ENCODE data around the gene GNAI3. TPM values are rescaled to one million over a fixed set of nuclear protein-coding genes. Genes with fewer than 3 reads are reported as not detected.

The GNAI3 gene
- total RNA-seq, 6 donors from 2014 or later, result 2.2 to 9.0 (median 6.0) TPM

DNA sequence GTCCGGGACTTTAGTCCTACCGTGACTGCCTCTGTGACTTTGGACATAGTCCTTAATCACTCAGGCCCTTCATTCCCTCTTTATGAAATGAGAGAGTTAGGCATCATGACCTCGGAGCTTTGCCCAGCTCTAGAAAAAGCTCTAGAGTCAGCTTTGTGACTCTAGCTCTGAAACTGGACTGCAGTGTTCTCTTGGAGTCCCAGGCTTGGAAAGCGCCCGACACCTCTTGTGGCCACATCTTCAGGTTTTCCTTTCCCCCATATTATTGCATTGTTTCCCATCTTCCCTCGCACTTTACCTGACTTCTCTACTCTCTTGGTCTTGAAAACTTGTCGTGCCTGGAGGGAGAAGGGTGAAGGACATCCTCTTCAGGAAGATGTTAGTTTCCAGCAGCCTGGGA, 26.4 kb upstream of the GNAI3 start:
- Histone ChIP-seq H3K36me3 (no peaks in the 10 kb centered on the region), H3K4me1 (no peaks in the 10 kb centered on the region), H3K9me3 (no peaks in the 10 kb centered on the region), H3K27ac (no peak overlapping the region), H3K27me3 (no peaks in the 10 kb centered on the region), H3K4me3 (no peak overlapping the region)
- ATAC-seq (ENCODE audit: low FRiP score in 2 of 2) (no peak), DNase-seq (no peak)
- TF ChIP-seq POLR2A (IDR thresholded peaks at IDR 0.05) (no peak), POLR2AphosphoS5 (IDR thresholded peaks at IDR 0.05) (no peak)
- TF ChIP-seq, protein P1, sequence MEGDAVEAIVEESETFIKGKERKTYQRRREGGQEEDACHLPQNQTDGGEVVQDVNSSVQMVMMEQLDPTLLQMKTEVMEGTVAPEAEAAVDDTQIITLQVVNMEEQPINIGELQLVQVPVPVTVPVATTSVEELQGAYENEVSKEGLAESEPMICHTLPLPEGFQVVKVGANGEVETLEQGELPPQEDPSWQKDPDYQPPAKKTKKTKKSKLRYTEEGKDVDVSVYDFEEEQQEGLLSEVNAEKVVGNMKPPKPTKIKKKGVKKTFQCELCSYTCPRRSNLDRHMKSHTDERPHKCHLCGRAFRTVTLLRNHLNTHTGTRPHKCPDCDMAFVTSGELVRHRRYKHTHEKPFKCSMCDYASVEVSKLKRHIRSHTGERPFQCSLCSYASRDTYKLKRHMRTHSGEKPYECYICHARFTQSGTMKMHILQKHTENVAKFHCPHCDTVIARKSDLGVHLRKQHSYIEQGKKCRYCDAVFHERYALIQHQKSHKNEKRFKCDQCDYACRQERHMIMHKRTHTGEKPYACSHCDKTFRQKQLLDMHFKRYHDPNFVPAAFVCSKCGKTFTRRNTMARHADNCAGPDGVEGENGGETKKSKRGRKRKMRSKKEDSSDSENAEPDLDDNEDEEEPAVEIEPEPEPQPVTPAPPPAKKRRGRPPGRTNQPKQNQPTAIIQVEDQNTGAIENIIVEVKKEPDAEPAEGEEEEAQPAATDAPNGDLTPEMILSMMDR (IDR thresholded peaks at IDR 0.05), result no peak
- 89 to 91% methylated on average over 7 of the region's 7 CpGs for WGBS, 2 donors

DNA sequence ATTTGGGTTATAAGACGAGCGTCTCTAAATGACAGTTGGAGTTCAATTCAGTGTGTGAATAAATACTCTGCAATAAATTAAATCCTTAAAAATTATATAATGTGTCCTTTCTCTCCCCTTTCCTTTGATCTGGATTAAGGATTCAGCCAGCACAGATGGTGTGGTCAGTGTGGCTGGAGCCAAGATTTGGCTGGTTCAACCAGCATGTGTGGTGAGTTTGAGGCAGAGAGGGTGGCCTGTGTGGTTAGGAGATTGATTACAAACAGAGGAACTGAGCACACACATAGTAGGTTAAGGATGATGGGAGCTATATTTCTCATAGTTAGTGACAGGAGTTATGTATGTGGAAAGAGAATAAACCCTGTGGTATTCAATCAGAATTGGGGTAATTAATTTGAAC, 24.7 kb upstream of the GNAI3 start:
- no peaks in the 10 kb centered on the region for H3K9me3 ChIP-seq
- no peak overlapping the region for H3K27ac ChIP-seq
- ATAC-seq (ENCODE audit: low FRiP score in 2 of 2) (no peak), DNase-seq (no peak)
- 92 to 93% methylated on average over 2 of the region's 2 CpGs for WGBS, 2 donors
- TF ChIP-seq EP300 (IDR thresholded peaks at IDR 0.05), result no peak
- TF ChIP-seq POLR2A (IDR thresholded peaks at IDR 0.05), result no peak
- H3K4me3 ChIP-seq, result no peak overlapping the region
- H3K4me1 ChIP-seq, result no peaks in the 10 kb centered on the region
- no peaks in the 10 kb centered on the region for H3K36me3 ChIP-seq
- no peaks in the 10 kb centered on the region for H3K27me3 ChIP-seq

DNA sequence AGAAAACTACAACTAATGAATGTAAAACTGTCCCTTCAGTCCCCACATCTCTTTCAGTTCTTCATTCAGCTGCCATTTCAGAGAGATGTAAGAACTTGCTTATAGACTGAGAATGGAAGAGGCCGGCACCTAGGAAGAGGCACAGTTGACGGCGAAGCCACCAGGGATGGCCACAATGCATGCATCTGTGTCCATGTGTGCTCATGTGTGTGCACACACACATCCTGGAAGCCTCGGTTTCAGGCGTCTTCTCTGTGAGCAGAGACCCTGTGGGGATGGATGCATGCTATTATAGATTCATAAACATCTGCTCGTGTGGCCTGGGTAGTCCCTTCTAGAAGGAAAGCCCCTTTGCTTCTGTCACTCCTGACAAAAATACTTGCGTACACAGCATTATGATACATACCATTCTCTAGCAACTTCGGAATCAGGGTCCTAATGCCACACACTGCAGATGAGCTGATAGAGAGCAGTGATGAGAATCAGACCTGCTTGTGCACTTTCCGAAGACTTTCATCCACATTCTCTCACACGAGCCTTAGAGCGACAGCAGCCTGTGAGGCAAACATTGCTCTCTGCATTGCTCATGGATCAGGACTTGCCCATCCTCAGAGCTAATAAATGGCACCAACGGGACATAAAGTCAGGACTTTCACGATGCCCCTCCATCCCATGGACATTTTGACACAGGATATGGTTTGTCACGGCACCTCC, 21.2 kb upstream of the GNAI3 start:
- no peaks in the 10 kb centered on the region for H3K27me3 ChIP-seq
- TF ChIP-seq, protein P1 (IDR thresholded peaks at IDR 0.05), result no peak
- TF ChIP-seq POLR2AphosphoS5 (IDR thresholded peaks at IDR 0.05), result no peak
- TF ChIP-seq POLR2A (IDR thresholded peaks at IDR 0.05), result no peak
- no peak for TF ChIP-seq EP300 (IDR thresholded peaks at IDR 0.05)
- H3K4me1 ChIP-seq, result peaks cover 0 to 5% (median 4%) of the 10 kb centered on the region in 4 donors
- WGBS, 2 donors, result 74 to 77% methylated on average over 14 of the region's 14 CpGs
- no peak for DNase-seq
- H3K36me3 ChIP-seq, result no peaks in the 10 kb centered on the region
- H3K27ac ChIP-seq, result no peak overlapping the region
- no peak overlapping the region for H3K4me3 ChIP-seq
- H3K9me3 ChIP-seq, result no peaks in the 10 kb centered on the region
- no peak for ATAC-seq (ENCODE audit: low FRiP score in 2 of 2)

DNA sequence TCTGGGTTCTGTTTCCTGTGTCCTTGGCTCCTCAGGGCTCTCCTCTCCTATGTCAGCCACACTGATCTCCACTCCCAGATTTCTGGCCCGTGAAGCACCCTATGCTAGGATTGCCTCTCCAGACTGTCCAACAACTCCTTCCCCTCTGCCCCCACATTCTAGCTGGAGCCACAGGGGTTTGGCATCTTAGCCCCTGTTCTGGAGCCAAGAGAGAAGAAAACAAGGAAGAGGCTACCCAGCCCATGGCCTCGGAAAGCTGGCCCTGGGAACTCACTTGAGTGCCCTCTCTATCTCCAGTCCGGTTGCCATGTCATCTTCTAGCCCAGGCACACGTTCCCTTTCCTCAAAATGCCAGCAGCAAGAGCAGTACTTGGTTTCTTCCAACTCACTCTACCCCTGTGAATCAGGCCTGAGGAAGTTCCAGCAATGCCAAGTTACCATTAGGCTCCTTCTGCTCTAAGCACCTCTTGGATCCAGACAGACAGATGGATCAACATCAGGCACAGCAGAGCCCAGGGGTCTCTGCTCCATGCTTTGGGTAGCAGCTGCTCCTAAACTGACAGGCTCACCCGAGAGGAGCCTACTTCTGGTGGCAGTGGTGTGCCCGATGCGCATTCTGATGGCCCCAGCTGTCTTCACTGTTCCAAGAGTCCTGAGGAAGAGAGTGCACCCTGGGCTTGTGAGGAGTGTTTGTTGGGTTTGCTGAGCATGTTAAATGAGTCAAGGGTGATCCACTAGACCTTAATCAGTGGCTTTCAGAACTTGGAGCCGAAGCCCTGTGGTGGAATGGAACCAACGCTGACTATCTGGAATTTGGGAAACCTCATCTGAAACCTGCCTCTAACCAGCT, 20.3 kb upstream of the GNAI3 start:
- TF ChIP-seq EP300 (IDR thresholded peaks at IDR 0.05) (no peak), POLR2A (IDR thresholded peaks at IDR 0.05) (no peak), POLR2AphosphoS5 (IDR thresholded peaks at IDR 0.05) (no peak)
- Histone ChIP-seq H3K27ac (no peak overlapping the region), H3K9me3 (no peaks in the 10 kb centered on the region), H3K4me1 (peaks cover 6 to 13% (median 8%) of the 10 kb centered on the region in 4 donors), H3K4me3 (no peak overlapping the region), H3K36me3 (no peaks in the 10 kb centered on the region), H3K27me3 (no peaks in the 10 kb centered on the region)
- DNase-seq (no peak), ATAC-seq (ENCODE audit: low FRiP score in 2 of 2) (no peak)
- WGBS, 2 donors, result 73 to 76% methylated on average over 6 to 9 of the region's 9 CpGs

DNA sequence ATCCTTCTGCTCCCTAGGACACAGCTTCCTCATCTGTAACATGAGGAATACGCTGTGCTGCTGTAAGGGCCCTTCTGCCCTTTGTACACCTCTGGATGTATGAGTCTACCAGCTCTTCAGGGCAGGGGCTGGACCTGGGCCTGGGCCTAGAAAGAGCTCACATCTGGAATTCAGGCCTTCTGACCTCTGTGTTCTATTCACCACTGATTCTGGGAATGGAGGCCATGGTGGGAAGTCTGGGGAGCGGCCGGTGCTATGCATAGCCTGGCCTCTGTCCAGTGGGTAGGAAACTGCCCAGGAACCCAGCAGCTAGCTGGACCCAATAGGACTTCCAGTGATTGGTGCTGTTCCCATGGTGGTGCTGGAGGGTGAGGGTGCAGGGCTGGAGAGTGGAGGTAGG, 19.7 kb upstream of the GNAI3 start:
- WGBS, 2 donors, result 93 to 100% methylated on average over 3 of the region's 3 CpGs
- H3K4me3 ChIP-seq, result no peak overlapping the region
- no peaks in the 10 kb centered on the region for H3K9me3 ChIP-seq
- H3K27me3 ChIP-seq, result no peaks in the 10 kb centered on the region
- no peak overlapping the region for H3K27ac ChIP-seq
- H3K36me3 ChIP-seq, result no peaks in the 10 kb centered on the region
- TF ChIP-seq EP300 (IDR thresholded peaks at IDR 0.05) (no peak), POLR2A (IDR thresholded peaks at IDR 0.05) (no peak), POLR2AphosphoS5 (IDR thresholded peaks at IDR 0.05) (no peak)
- TF ChIP-seq, protein P1 (IDR thresholded peaks at IDR 0.05), result no peak
- no peak for DNase-seq
- no peak for ATAC-seq (ENCODE audit: low FRiP score in 2 of 2)
- H3K4me1 ChIP-seq, result peaks cover 6 to 13% (median 8%) of the 10 kb centered on the region in 4 donors

All from upper lobe of left lung (tissue), 6 donors.